ENCODE data around the gene ADAM10.

The ADAM10 gene

DNA sequence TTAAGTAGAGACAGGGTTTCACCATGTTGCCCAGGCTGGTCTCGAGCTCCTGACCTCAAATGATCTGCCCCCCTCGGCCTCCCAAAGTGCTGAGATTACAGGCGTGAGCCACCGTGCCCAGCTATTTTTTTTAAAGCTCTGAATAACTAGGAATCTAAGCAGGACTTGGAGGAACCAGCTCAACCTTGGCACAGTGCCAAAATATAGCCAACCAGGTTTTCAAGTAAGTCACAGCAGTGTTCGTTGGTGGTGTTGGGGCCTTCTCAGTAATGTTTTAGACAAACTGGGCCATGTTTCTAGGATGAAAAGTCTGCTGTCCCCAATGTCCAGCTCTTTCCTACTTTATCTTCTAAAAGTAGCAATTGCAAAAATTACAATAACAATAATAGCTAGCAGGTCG is 6.4 kb upstream of the ADAM10 start:
- DNase-seq (ENCODE audit: low spot score) = no peak
- no peak for TF ChIP-seq CTCF (IDR thresholded peaks at IDR 0.05)
- H3K27ac ChIP-seq = no peak overlapping the region
- H3K4me3 ChIP-seq = no peak overlapping the region

GRCh38 chr15:58755350-58755749 is 5.8 kb upstream of the ADAM10 start:
- Histone ChIP-seq H3K27ac (no peak overlapping the region), H3K4me3 (no peak overlapping the region)
- no peak for DNase-seq (ENCODE audit: low spot score)
- TF ChIP-seq CTCF (IDR thresholded peaks at IDR 0.05) = no peak

- no peak for DNase-seq (ENCODE audit: low spot score)
- Histone ChIP-seq H3K27ac (no peak overlapping the region), H3K4me3 (no peak overlapping the region)
- no peak for TF ChIP-seq CTCF (IDR thresholded peaks at IDR 0.05)
Measured at GRCh38 chr15:58752716-58753115, 3.2 kb upstream of the ADAM10 start.

DNA sequence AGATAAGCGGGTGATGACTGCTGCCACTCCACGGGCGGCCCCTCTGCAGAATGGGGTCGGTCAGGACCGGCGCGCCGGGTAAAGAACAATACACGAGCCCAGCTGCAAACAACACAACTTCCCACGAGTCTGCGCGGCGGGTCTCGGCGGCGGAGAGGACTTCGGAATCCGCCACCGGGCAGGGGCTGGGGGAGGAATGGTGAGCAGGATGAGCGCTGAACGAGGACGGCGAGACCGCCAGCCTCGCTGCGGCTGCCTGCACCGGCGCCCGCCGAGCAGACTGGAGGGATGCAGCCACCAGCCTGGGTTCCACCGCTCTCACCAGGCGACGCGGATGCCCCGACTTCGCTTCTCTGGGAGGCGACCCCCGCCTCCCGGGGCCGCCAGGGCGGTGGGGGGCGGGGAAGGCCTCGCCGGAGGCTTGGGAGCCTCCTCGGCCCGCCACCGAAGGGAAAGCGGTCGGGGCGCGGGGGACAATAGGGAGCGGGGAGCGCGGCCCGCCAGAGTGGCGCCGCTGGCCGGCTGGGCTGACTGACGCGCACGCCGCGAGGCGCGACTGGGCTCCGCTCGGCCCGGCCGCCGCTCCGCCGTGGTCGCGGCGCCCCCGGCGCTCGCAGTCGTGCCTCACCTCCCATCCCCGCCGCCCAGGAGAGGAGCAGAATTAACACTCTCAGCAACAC is 515 bp downstream of the ADAM10 start:
- peak; percentile 81 for DNase-seq (ENCODE audit: low spot score)
- Histone ChIP-seq H3K4me3 (peak overlapping the region; percentile 84), H3K27ac (peak overlapping the region; percentile 92 to 95)
- no peak for TF ChIP-seq CTCF (IDR thresholded peaks at IDR 0.05)

GRCh38 chr15:58748040-58748851 is 1.3 kb downstream of the ADAM10 start:
- Histone ChIP-seq H3K4me3 (peak overlapping the region; percentile 84), H3K27ac (peak overlapping the region; percentile 92 to 95)
- TF ChIP-seq CTCF (IDR thresholded peaks at IDR 0.05) = no peak
- DNase-seq (ENCODE audit: low spot score) = no peak

DNA sequence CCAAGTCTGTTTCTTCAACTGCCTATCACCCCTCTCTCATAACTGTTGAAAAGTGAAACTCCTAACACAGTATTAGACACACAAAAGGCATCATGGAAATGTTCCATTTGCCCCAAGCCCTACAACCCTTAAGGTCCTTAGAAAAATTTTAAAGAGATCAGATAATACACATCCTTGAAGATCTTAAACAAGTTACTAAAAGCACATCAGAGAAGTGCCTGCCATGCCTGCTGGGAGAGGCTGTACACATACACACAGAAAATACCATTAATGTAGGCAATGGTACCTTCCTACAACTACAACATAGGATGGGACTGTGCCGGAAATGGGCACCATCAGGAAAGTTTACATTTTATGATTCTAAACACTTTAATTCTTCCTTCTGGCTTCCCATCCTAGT is 3.3 kb downstream of the ADAM10 start:
- TF ChIP-seq CTCF (IDR thresholded peaks at IDR 0.05) = no peak
- no peak overlapping the region for H3K27ac ChIP-seq
- no peak for DNase-seq (ENCODE audit: low spot score)
- no peak overlapping the region for H3K4me3 ChIP-seq

All from coronary artery (tissue), 2 donors.